ENCODE measurements around the gene NOP9. TPM values are rescaled to one million over a fixed set of nuclear protein-coding genes. Genes with fewer than 3 reads are reported as not detected.

The NOP9 gene
- total RNA-seq, 1 donor from 2014 or later, result 23.5 TPM

DNA sequence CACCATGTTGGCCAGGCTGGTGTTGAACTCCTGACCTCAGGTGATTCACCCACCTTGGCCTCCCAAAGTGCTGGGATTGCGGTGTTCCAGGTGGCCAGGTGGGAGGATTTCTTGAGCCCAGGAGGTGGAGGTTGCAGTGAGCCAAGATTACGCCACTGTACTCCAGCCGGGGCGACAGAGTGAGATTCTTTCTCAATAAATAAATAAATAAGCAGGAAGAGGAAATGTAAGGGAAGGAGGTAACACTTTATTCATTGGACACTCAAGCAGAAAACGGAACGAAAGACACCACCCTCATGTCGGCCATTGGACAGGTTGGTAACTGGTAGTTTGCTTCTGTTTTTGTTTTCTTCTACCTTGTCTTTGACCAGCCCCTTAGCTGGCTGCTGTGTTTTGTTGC, 55.4 kb downstream of the NOP9 start:
- Histone ChIP-seq H3K9me3 (ENCODE audit: insufficient read depth, low read depth, low read length) (no peaks in the 10 kb centered on the region), H3K4me1 (ENCODE audit: insufficient read depth, low read length) (no peaks in the 10 kb centered on the region), H3K4me2 (ENCODE audit: low read length) (no peak overlapping the region), H3K27ac (ENCODE audit: low read depth, low read length) (no peak overlapping the region), H4K20me1 (ENCODE audit: insufficient read depth, low read length) (no peaks in the 10 kb centered on the region), H3K79me2 (ENCODE audit: insufficient read depth, low read length) (no peaks in the 10 kb centered on the region), H3K36me3 (ENCODE audit: insufficient read depth, low read length) (no peaks in the 10 kb centered on the region), H3K4me3 (ENCODE audit: insufficient read depth, low read depth, low read length) (no peak overlapping the region), H2AFZ (ENCODE audit: low read depth, low read length) (no peak overlapping the region), H3K27me3 (ENCODE audit: insufficient read depth, low read length) (peaks cover 32% of the 10 kb centered on the region), H3K9ac (ENCODE audit: low read length) (no peak overlapping the region)
- Mint-ChIP-seq H3K27me3 (ENCODE audit: low read depth, unreplicated experiment) (peaks cover 38% of the 10 kb centered on the region), H3K36me3 (ENCODE audit: low read depth, unreplicated experiment) (no peaks in the 10 kb centered on the region), H3K27ac (ENCODE audit: unreplicated experiment) (no peak overlapping the region), H3K9me3 (ENCODE audit: unreplicated experiment) (peaks cover 2% of the 10 kb centered on the region), H3K4me3 (ENCODE audit: unreplicated experiment) (no peak overlapping the region), H3K4me1 (ENCODE audit: low read depth, unreplicated experiment) (peaks cover 2% of the 10 kb centered on the region)
- no peak for TF ChIP-seq EZH2 (IDR thresholded peaks at IDR 0.05; ENCODE audit: insufficient read depth, low read length)
- TF ChIP-seq, protein P1, sequence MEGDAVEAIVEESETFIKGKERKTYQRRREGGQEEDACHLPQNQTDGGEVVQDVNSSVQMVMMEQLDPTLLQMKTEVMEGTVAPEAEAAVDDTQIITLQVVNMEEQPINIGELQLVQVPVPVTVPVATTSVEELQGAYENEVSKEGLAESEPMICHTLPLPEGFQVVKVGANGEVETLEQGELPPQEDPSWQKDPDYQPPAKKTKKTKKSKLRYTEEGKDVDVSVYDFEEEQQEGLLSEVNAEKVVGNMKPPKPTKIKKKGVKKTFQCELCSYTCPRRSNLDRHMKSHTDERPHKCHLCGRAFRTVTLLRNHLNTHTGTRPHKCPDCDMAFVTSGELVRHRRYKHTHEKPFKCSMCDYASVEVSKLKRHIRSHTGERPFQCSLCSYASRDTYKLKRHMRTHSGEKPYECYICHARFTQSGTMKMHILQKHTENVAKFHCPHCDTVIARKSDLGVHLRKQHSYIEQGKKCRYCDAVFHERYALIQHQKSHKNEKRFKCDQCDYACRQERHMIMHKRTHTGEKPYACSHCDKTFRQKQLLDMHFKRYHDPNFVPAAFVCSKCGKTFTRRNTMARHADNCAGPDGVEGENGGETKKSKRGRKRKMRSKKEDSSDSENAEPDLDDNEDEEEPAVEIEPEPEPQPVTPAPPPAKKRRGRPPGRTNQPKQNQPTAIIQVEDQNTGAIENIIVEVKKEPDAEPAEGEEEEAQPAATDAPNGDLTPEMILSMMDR (IDR thresholded peaks at IDR 0.05; ENCODE audit: insufficient read depth, low read depth, low read length), result no peak
- FAIRE-seq (no peak), DNase-seq (ENCODE audit: low read depth) (no peak)

DNA sequence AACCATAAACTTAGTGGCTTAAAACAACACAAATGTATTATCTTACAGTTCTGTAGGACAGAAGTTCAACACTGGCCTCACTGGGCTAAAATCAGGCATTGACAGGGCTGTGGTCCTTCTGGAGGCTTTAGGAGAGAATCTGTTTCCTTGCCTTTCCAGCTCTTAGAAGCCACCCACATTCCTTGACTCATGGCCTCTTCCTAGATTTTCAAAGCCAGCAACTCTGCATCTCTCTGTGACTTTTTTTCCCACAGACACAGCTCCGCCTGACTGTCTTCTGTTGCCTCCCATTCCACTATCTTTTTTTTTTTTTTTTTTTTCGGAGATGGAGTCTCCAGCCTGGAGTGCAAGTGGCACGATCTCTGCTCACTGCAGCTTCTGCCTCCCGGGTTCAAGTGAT, 56.6 kb downstream of the NOP9 start:
- H2AFZ ChIP-seq (ENCODE audit: low read depth, low read length), result no peak overlapping the region
- no peak overlapping the region for H3K4me2 ChIP-seq (ENCODE audit: low read length)
- no peaks in the 10 kb centered on the region for H3K4me1 ChIP-seq (ENCODE audit: insufficient read depth, low read length)
- H3K27ac ChIP-seq (ENCODE audit: low read depth, low read length), result no peak overlapping the region
- no peaks in the 10 kb centered on the region for H3K36me3 ChIP-seq (ENCODE audit: insufficient read depth, low read length)
- FAIRE-seq (no peak), DNase-seq (ENCODE audit: low read depth) (no peak)
- H3K9me3 ChIP-seq (ENCODE audit: insufficient read depth, low read depth, low read length), result no peaks in the 10 kb centered on the region
- peaks cover 2% of the 10 kb centered on the region for H3K4me1 Mint-ChIP-seq (ENCODE audit: low read depth, unreplicated experiment)
- no peak overlapping the region for H3K4me3 Mint-ChIP-seq (ENCODE audit: unreplicated experiment)
- H3K4me3 ChIP-seq (ENCODE audit: insufficient read depth, low read depth, low read length), result no peak overlapping the region
- H3K27me3 Mint-ChIP-seq (ENCODE audit: low read depth, unreplicated experiment), result peaks cover 36% of the 10 kb centered on the region
- H3K36me3 Mint-ChIP-seq (ENCODE audit: low read depth, unreplicated experiment), result no peaks in the 10 kb centered on the region
- H3K9me3 Mint-ChIP-seq (ENCODE audit: unreplicated experiment), result peaks cover 2% of the 10 kb centered on the region
- H3K9ac ChIP-seq (ENCODE audit: low read length), result no peak overlapping the region
- H4K20me1 ChIP-seq (ENCODE audit: insufficient read depth, low read length), result no peaks in the 10 kb centered on the region
- no peak for TF ChIP-seq EZH2 (IDR thresholded peaks at IDR 0.05; ENCODE audit: insufficient read depth, low read length)
- TF ChIP-seq, protein P1 (IDR thresholded peaks at IDR 0.05; ENCODE audit: insufficient read depth, low read depth, low read length), result no peak
- H3K79me2 ChIP-seq (ENCODE audit: insufficient read depth, low read length), result no peaks in the 10 kb centered on the region
- H3K27ac Mint-ChIP-seq (ENCODE audit: unreplicated experiment), result no peak overlapping the region
- peaks cover 24% of the 10 kb centered on the region for H3K27me3 ChIP-seq (ENCODE audit: insufficient read depth, low read length)

Other genes starting within 250 kb of the NOP9 start
- gene CARMIL3, start 247.8 kb upstream of the NOP9 start, total RNA-seq, result 0.34 and 0.38 TPM in 2 replicates
- not detected in 2 replicates for gene CPNE6, start 228.3 kb upstream of the NOP9 start, total RNA-seq
- gene PCK2, start 205.5 kb upstream of the NOP9 start, total RNA-seq, result 73.8 and 101 TPM in 2 replicates
- 26.9 and 27.1 TPM in 2 replicates for gene DCAF11, start 185.1 kb upstream of the NOP9 start, total RNA-seq
- 0.48 and 0.70 TPM in 2 replicates for gene NRL, start 184.9 kb upstream of the NOP9 start, total RNA-seq
- 0.25 TPM in 1 of 2 replicates, not detected in the other for gene FITM1, start 169.2 kb upstream of the NOP9 start, total RNA-seq
- 116 and 122 TPM in 2 replicates for gene PSME1, start 163.7 kb upstream of the NOP9 start, total RNA-seq
- gene EMC9, start 158.3 kb upstream of the NOP9 start, total RNA-seq, result 16.7 and 18.5 TPM in 2 replicates
- gene PSME2, start 153.2 kb upstream of the NOP9 start, total RNA-seq, result 173 TPM in 2 replicates
- 59.0 and 69.8 TPM in 2 replicates for gene RNF31, start 152.4 kb upstream of the NOP9 start, total RNA-seq
- 76.0 and 89.4 TPM in 2 replicates for gene IRF9, start 138.6 kb upstream of the NOP9 start, total RNA-seq
- 33.5 and 46.4 TPM in 2 replicates for gene REC8, start 127.8 kb upstream of the NOP9 start, total RNA-seq
- 46.1 and 53.3 TPM in 2 replicates for gene IPO4, start 111.0 kb upstream of the NOP9 start, total RNA-seq
- 59.3 and 62.9 TPM in 2 replicates for gene TM9SF1, start 104.4 kb upstream of the NOP9 start, total RNA-seq
- 0.22 and 0.34 TPM in 2 replicates for gene TSSK4, start 94.2 kb upstream of the NOP9 start, total RNA-seq
- gene CHMP4A, start 86.4 kb upstream of the NOP9 start, total RNA-seq, result 26.7 and 32.2 TPM in 2 replicates
- gene MDP1, start 83.8 kb upstream of the NOP9 start, total RNA-seq, result 8.9 and 9.9 TPM in 2 replicates
- 233 and 251 TPM in 2 replicates for gene NEDD8, start 67.5 kb upstream of the NOP9 start, total RNA-seq
- gene GMPR2, start 66.9 kb upstream of the NOP9 start, total RNA-seq, result 55.5 and 66.5 TPM in 2 replicates
- 33.0 and 36.2 TPM in 2 replicates for gene TINF2, start 57.2 kb upstream of the NOP9 start, total RNA-seq
- 3.8 and 4.8 TPM in 2 replicates for gene TGM1, start 36.7 kb upstream of the NOP9 start, total RNA-seq
- 26.6 and 27.3 TPM in 2 replicates for gene RABGGTA, start 28.3 kb upstream of the NOP9 start, total RNA-seq
- gene DHRS1, start 70 bp upstream of the NOP9 start, total RNA-seq, result 26.5 and 30.3 TPM in 2 replicates
- gene CIDEB, start 8.1 kb downstream of the NOP9 start, total RNA-seq, result not detected in 2 replicates
- gene LTB4R2, start 10.3 kb downstream of the NOP9 start, total RNA-seq, result 7.8 and 9.3 TPM in 2 replicates
- gene LTB4R, start 11.7 kb downstream of the NOP9 start, total RNA-seq, result 5.5 TPM in 2 replicates
- gene ADCY4, start 35.2 kb downstream of the NOP9 start, total RNA-seq, result 0.32 and 0.67 TPM in 2 replicates
- gene RIPK3, start 40.1 kb downstream of the NOP9 start, total RNA-seq, result 0.58 and 0.95 TPM in 2 replicates
- gene NFATC4, start 68.3 kb downstream of the NOP9 start, total RNA-seq, result 61.9 and 73.9 TPM in 2 replicates
- 25.4 and 32.0 TPM in 2 replicates for gene NYNRIN, start 99.2 kb downstream of the NOP9 start, total RNA-seq
- 3.9 and 5.4 TPM in 2 replicates for gene CBLN3, start 129.8 kb downstream of the NOP9 start, total RNA-seq
- 45.5 and 50.5 TPM in 2 replicates for gene KHNYN, start 130.1 kb downstream of the NOP9 start, total RNA-seq
- 27.6 and 28.1 TPM in 2 replicates for gene SDR39U1, start 142.9 kb downstream of the NOP9 start, total RNA-seq
- gene CMA1, start 208.4 kb downstream of the NOP9 start, total RNA-seq, result not detected in 2 replicates

Measured in astrocyte (in vitro differentiated cells and primary cell).